RWPE2 (cell line): Measurements from ENCODE around the gene MPND.

ENCODE experiments used
- ATAC-seq: fragments of 200-7000 bp; cut with Tn5 transposase; 3 replicates; pipeline ENCODE4 v1.9.1; 2021; ENCODE audit warnings: low read depth
- DNase-seq: peaks from one replicate; pipeline ENCODE4 v3.0.0-alpha.2; 2020; ENCODE audit warnings: low spot score
- H3K27ac ChIP-seq: fragments of 450-650 bp; 2 replicates; pipeline ENCODE4 v1.5.1; 2017; ENCODE audit warnings: mild to moderate bottlenecking; ENCODE audit not compliant: poor library complexity, severe bottlenecking
- H3K27me3 ChIP-seq: fragments of 250-450 bp; sonication (Bioruptor Pico); 2 replicates; pipeline ENCODE4 v1.5.1; 2021; ENCODE audit warnings: mild to moderate bottlenecking, moderate library complexity; ENCODE audit not compliant: insufficient read depth, poor library complexity, severe bottlenecking
- H3K36me3 ChIP-seq: fragments of 250-450 bp; sonication (Bioruptor Pico); 2 replicates; pipeline ENCODE4 v1.5.1; 2020; ENCODE audit warnings: low read depth, mild to moderate bottlenecking, moderate library complexity
- H3K4me1 ChIP-seq: fragments of 250-450 bp; sonication (Bioruptor Pico); 2 replicates; pipeline ENCODE4 v1.5.1; 2021; ENCODE audit warnings: mild to moderate bottlenecking, moderate library complexity; ENCODE audit not compliant: insufficient read depth, poor library complexity, severe bottlenecking
- H3K4me3 ChIP-seq: fragments of 250-450 bp; sonication (Bioruptor Pico); 2 replicates; pipeline ENCODE4 v1.5.1; 2021; ENCODE audit warnings: mild to moderate bottlenecking, moderate library complexity; ENCODE audit not compliant: severe bottlenecking
- H3K9me3 ChIP-seq: fragments of 250-450 bp; sonication (Bioruptor Pico); 2 replicates; pipeline ENCODE4 v1.5.1; 2021; ENCODE audit warnings: mild to moderate bottlenecking, moderate library complexity; ENCODE audit not compliant: severe bottlenecking
- CTCF ChIP-seq: fragments of 450-650 bp; IDR thresholded peaks from one replicate; pipeline ENCODE4 v1.5.1; 2017; ENCODE audit warnings: mild to moderate bottlenecking, moderate library complexity; ENCODE audit not compliant: poor library complexity, severe bottlenecking

Gene MPND, protein sequence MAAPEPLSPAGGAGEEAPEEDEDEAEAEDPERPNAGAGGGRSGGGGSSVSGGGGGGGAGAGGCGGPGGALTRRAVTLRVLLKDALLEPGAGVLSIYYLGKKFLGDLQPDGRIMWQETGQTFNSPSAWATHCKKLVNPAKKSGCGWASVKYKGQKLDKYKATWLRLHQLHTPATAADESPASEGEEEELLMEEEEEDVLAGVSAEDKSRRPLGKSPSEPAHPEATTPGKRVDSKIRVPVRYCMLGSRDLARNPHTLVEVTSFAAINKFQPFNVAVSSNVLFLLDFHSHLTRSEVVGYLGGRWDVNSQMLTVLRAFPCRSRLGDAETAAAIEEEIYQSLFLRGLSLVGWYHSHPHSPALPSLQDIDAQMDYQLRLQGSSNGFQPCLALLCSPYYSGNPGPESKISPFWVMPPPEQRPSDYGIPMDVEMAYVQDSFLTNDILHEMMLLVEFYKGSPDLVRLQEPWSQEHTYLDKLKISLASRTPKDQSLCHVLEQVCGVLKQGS

DNA sequence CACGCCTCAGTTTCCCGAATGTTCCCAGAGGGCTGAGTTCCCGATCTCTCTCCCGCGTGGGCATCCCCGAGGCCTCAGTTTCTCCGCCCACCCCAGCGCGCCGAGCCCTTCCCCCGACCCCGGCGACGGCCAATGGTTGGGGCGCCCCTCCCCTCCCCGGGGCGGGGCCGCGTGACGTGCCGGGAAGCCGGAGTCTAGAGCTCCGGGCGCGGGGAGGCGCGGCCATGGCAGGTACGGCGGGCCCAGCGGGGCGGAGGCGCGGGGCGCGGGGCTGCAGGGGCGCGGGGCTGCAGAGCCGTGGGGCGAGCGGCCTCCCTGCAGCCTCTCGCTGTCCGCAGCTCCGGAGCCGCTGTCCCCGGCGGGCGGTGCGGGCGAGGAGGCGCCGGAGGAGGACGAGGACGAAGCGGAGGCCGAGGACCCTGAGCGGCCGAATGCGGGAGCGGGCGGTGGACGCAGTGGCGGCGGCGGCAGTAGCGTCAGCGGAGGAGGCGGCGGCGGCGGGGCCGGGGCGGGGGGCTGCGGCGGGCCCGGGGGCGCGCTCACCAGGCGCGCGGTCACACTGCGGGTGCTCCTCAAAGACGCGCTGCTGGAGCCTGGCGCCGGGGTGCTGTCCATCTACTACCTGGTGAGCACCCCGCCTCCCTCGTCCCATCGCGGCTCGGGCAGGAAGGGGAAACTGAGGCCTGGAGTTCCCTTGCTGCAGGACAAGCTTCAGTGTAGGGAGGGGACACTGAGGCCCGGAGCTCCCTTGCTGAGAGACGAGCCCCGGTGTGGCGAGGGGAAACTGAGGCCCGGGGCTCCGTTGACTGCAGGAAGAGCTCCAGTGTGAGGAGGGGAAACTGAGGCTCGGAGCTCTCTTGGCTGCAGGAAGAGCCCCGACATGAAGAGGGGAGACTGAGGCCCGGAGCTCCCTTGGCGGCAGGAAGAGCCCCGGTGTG is at the start of gene MPND:
Gene MPND, plus strand, starts transcription at position 193 of the 938 bp plus-strand sequence. Its CDS starts 32 bp downstream, at position 225.
- no peak for TF ChIP-seq CTCF
- ATAC-seq (peak; percentile 64), DNase-seq (peak; percentile 87)

GRCh38 chr19:4294389-4294788 is 49.0 kb upstream of the MPND start:
- no peak overlapping the region for H3K27ac ChIP-seq
- no peak for TF ChIP-seq CTCF
- H3K27me3 ChIP-seq = no peaks in the 10 kb centered on the region
- ATAC-seq (no peak), DNase-seq (no peak)
- H3K36me3 ChIP-seq = no peaks in the 10 kb centered on the region
- no peak overlapping the region for H3K4me3 ChIP-seq
- no peaks in the 10 kb centered on the region for H3K9me3 ChIP-seq
- no peaks in the 10 kb centered on the region for H3K4me1 ChIP-seq

More for the DNA sequence above, at the start of gene MPND:
- no peaks in the 10 kb centered on the region for H3K27me3 ChIP-seq
- peak within 1 kb of the TSS; percentile 56 for H3K27ac ChIP-seq
- peak within 1 kb of the TSS; percentile 49 for H3K4me3 ChIP-seq
- no peaks in the 10 kb centered on the region for H3K36me3 ChIP-seq
- no peaks in the 10 kb centered on the region for H3K4me1 ChIP-seq
- no peaks in the 10 kb centered on the region for H3K9me3 ChIP-seq

- no peaks in the 10 kb centered on the region for H3K36me3 ChIP-seq
- no peak for TF ChIP-seq CTCF
- no peak overlapping the region for H3K4me3 ChIP-seq
- no peak overlapping the region for H3K27ac ChIP-seq
- ATAC-seq (no peak), DNase-seq (no peak)
- no peaks in the 10 kb centered on the region for H3K4me1 ChIP-seq
- no peaks in the 10 kb centered on the region for H3K27me3 ChIP-seq
- no peaks in the 10 kb centered on the region for H3K9me3 ChIP-seq
Measured at GRCh38 chr19:4295972-4296771, 47.2 kb upstream of the MPND start.

DNA sequence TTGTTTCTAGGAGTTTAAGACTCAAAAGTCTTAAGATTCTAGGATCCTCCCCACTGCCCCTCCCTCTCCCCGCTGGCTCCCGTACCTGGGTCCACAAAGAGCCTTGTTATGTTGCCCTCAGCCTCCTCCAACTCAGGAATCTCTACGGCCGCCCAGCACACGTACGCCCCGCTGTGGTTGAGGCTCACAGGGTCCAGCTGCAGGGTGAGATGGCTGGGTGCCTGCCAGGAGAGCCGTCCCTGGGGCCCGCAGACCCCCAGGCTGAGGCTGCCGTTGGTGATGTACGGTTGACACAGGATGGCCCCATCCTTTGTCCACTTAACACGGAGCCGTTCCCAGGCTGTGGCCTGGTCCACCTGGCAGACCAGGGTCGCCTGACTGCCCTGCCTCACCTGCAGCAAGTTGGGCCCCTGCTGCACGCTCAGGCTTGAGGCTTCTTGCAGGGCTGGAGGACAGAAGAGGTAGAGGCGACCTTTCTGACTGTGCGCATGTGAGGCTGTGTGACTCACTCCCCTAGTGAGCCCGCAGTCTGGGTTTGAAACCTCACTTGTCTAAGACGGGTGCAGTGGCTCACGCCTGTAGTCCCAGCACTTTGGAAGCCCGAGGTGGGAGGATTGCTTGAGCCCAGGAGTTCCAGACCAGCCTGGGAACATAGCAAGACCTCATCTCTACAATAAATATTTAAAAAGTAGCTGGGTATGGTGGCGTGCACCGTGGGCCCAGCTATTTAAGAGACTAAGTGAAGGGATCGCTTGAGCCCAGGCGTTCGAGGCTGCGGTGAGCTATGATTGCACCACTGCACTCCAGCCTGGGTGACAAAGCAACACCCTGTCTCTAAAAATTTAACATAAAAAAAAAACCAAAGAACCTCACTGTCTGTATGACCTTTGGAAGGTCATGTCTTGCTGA is 45.2 kb upstream of the MPND start:
- Histone ChIP-seq H3K27me3 (no peaks in the 10 kb centered on the region), H3K9me3 (no peaks in the 10 kb centered on the region), H3K36me3 (no peaks in the 10 kb centered on the region), H3K4me3 (no peak overlapping the region), H3K4me1 (no peaks in the 10 kb centered on the region), H3K27ac (no peak overlapping the region)
- ATAC-seq (no peak), DNase-seq (no peak)
- no peak for TF ChIP-seq CTCF
